ENCODE measurements around the gene APP.
"Not testable (repeated sequence)": the region's sequence is repeated elsewhere in the genome, so short reads cannot be mapped to it uniquely, and the experiment has no call there.

Gene APP

GRCh38 chr21:26096494-26097371, 73.8 kb downstream of the APP start:
- no peak for DNase-seq

GRCh38 chr21:26095131-26095530, 75.4 kb downstream of the APP start:
- no peak for DNase-seq

GRCh38 chr21:26093122-26093521, 77.4 kb downstream of the APP start:
- DNase-seq: no peak

- no peak for DNase-seq
Measured at GRCh38 chr21:26091480-26092018, 79.0 kb downstream of the APP start.

GRCh38 chr21:26089730-26090129, 80.8 kb downstream of the APP start:
- no peak for DNase-seq

- no peak for DNase-seq
Measured at GRCh38 chr21:26087223-26087918, 83.2 kb downstream of the APP start.

GRCh38 chr21:26085882-26086281, 84.7 kb downstream of the APP start:
- DNase-seq: no peak

GRCh38 chr21:26085127-26085526, 85.4 kb downstream of the APP start:
- DNase-seq: no peak

GRCh38 chr21:26082549-26082948, 88.0 kb downstream of the APP start:
- DNase-seq: no peak

GRCh38 chr21:26081175-26081760, 89.3 kb downstream of the APP start:
- not testable (repeated sequence) for DNase-seq

GRCh38 chr21:26080211-26080610, 90.4 kb downstream of the APP start:
- DNase-seq: no peak

- no peak for DNase-seq
Measured at GRCh38 chr21:26079366-26079765, 91.2 kb downstream of the APP start.

GRCh38 chr21:26077521-26077920, 93.0 kb downstream of the APP start:
- DNase-seq: no peak

- no peak for DNase-seq
Measured at GRCh38 chr21:26072666-26073615, 97.6 kb downstream of the APP start.

GRCh38 chr21:26070822-26071425, 99.6 kb downstream of the APP start:
- DNase-seq: peak; percentile 75

- no peak for DNase-seq
Measured at GRCh38 chr21:26070121-26070520, 100.4 kb downstream of the APP start.

- no peak for DNase-seq
Measured at GRCh38 chr21:26068776-26069175, 101.8 kb downstream of the APP start.

GRCh38 chr21:26067836-26068594, 102.6 kb downstream of the APP start:
- DNase-seq: no peak

- DNase-seq: no peak
Measured at GRCh38 chr21:26064506-26064905, 106.1 kb downstream of the APP start.

- peak; percentile 80 for DNase-seq
Measured at GRCh38 chr21:26061437-26061836, 109.1 kb downstream of the APP start.
